K562 (cell line): Measurements from ENCODE around the gene C12orf43. TPM values are rescaled to one million over a fixed set of nuclear protein-coding genes. Genes with fewer than 3 reads are reported as not detected.

Source experiments
- ATF7 ChIP-seq: fragments of 450-650 bp; IDR thresholded peaks from 2 replicates; pipeline ENCODE4 v1.7.1; 2014; ENCODE audit warnings: mild to moderate bottlenecking, moderate library complexity
- BMI1 ChIP-seq: fragments of 150-350 bp; IDR thresholded peaks from 2 replicates; pipeline ENCODE4 v1.6.1; 2014; ENCODE audit warnings: low read length
- BRCA1 ChIP-seq, 2 experiments: fragments of 450-650 bp in 1 of 2; sonication (generic) in 1 of 2; formaldehyde crosslinking in 1 of 2; IDR thresholded peaks; 2 replicates each; pipeline versions ENCODE4 v1.5.0 to v1.6.1; 2017 to 2020; ENCODE audit warnings: mild to moderate bottlenecking in 1 of 2, missing genetic modification reagents in 1 of 2
- CBFB ChIP-seq: sonication (generic); formaldehyde crosslinking; IDR thresholded peaks from 2 replicates; pipeline ENCODE4 v1.4.0; 2020; ENCODE audit warnings: mild to moderate bottlenecking, missing genetic modification reagents
- CREB1 ChIP-seq, 2 experiments: sonication (generic) in 1 of 2; formaldehyde crosslinking in 1 of 2; IDR thresholded peaks; 2 replicates each; pipeline versions ENCODE4 v1.6.1 to v1.8.0; 2012 to 2022; ENCODE audit warnings: inconsistent platforms in 1 of 2, mild to moderate bottlenecking in 1 of 2, missing genetic modification reagents in 1 of 2, moderate library complexity in 1 of 2
- EWSR1 ChIP-seq: fragments of 450-650 bp; IDR thresholded peaks from 2 replicates; pipeline ENCODE4 v1.6.1; 2018; ENCODE audit warnings: borderline replicate concordance, mild to moderate bottlenecking, low read depth, moderate library complexity; ENCODE audit not compliant: partially characterized antibody
- NR1H2 ChIP-seq: sonication (generic); formaldehyde crosslinking; IDR thresholded peaks from 2 replicates; pipeline ENCODE4 v1.4.0; 2020; ENCODE audit warnings: mild to moderate bottlenecking, missing genetic modification reagents
- ZNF311 ChIP-seq: fragments of 250-450 bp; sonication (Bioruptor Pico); IDR thresholded peaks from 2 replicates; pipeline ENCODE4 v1.4.0; 2020; ENCODE audit warnings: mild to moderate bottlenecking, moderate library complexity
- ZSCAN29 ChIP-seq: fragments of 450-650 bp; IDR thresholded peaks from 2 replicates; pipeline ENCODE4 v1.6.1; 2017
- polyA plus RNA-seq, 8 experiments: library from polyadenylated mRNA; depleted of rRNA in 4 of 8; stranded (reverse) in 5 of 8; unstranded in 3 of 8; fragments of >200 nt; fragmentation: Nextera tagmentation in 2 of 8; fragmentation: Illumina TruSeq in 1 of 8; extraction: Ambion mirVana in 2 of 8; extraction: Trizol in 1 of 8; gene quantifications; 2 replicates each; pipeline versions ENCODE4 v1.2.1 to v1.2.3, GENCODE V29; 2011 to 2014; ENCODE audit warnings: inconsistent platforms in 1 of 8, missing spikeins in 1 of 8
- total RNA-seq, 7 experiments: library from RNA; depleted of rRNA in 6 of 7; stranded (reverse); fragments of >200 nt in 6 of 7; fragmentation: Illumina TruSeq in 2 of 7; extraction: Trizol in 2 of 7; gene quantifications; 2 replicates each; pipeline versions ENCODE4 v1.2.1 to v1.2.3, GENCODE V29; 2011 to 2021; ENCODE audit warnings: low replicate concordance in 1 of 7
- TF ChIP-seq, protein P1 (sequence below): fragments of 250-450 bp; sonication (Bioruptor Pico); IDR thresholded peaks from 2 replicates; pipeline ENCODE4 v1.5.0; 2020; ENCODE audit warnings: mild to moderate bottlenecking
- TF ChIP-seq, protein P2 (sequence below): IDR thresholded peaks from 2 replicates; pipeline ENCODE4 v1.6.1; 2011; ENCODE audit warnings: borderline replicate concordance, low read depth, mild to moderate bottlenecking, moderate library complexity, low read length; ENCODE audit not compliant: insufficient read depth, poor library complexity, severe bottlenecking

C12orf43 gene
- total and polyA plus RNA-seq, 9 of the 15 experiments (the other 6 are each of a cell fraction or from before 2014, with no cell fraction given) = 4.3 to 22.2 (median 16.8) TPM

DNA sequence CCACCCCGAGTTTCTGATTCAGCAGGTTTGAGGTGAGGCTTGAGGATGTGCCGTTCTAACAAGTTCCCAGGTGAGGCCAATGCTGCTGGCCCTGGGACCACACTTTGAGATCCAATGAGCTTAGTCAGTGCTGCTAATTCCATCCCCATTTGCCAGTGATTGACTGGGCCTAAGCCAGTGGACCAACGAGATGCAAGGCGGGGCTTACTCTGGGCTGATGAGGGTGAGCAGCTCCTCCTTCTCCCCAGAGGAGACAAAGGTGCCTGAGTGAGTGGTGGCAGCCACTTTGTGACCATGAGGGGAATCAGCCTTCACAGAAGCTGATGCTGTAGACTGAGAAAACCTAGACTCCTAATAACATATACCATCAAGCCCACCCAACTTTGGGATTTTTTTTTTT, 61.1 kb downstream of the C12orf43 start (continued):
- TF ChIP-seq, protein P1, sequence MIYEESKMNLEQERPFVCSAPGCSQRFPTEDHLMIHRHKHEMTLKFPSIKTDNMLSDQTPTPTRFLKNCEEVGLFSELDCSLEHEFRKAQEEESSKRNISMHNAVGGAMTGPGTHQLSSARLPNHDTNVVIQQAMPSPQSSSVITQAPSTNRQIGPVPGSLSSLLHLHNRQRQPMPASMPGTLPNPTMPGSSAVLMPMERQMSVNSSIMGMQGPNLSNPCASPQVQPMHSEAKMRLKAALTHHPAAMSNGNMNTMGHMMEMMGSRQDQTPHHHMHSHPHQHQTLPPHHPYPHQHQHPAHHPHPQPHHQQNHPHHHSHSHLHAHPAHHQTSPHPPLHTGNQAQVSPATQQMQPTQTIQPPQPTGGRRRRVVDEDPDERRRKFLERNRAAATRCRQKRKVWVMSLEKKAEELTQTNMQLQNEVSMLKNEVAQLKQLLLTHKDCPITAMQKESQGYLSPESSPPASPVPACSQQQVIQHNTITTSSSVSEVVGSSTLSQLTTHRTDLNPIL = no peak
- no peak for TF ChIP-seq CBFB (CRISPR knock-in tag)
- TF ChIP-seq ZNF311 (CRISPR knock-in tag) = no peak
- TF ChIP-seq BRCA1 (IDR thresholded peaks at IDR 0.05) = no peak
- TF ChIP-seq BRCA1 (CRISPR knock-in tag; IDR thresholded peaks at IDR 0.05) = no peak
- TF ChIP-seq NR1H2 = no peak
- TF ChIP-seq ZSCAN29 = no peak
- TF ChIP-seq, protein P2, sequence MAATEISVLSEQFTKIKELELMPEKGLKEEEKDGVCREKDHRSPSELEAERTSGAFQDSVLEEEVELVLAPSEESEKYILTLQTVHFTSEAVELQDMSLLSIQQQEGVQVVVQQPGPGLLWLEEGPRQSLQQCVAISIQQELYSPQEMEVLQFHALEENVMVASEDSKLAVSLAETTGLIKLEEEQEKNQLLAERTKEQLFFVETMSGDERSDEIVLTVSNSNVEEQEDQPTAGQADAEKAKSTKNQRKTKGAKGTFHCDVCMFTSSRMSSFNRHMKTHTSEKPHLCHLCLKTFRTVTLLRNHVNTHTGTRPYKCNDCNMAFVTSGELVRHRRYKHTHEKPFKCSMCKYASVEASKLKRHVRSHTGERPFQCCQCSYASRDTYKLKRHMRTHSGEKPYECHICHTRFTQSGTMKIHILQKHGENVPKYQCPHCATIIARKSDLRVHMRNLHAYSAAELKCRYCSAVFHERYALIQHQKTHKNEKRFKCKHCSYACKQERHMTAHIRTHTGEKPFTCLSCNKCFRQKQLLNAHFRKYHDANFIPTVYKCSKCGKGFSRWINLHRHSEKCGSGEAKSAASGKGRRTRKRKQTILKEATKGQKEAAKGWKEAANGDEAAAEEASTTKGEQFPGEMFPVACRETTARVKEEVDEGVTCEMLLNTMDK = no peak
- TF ChIP-seq CREB1 (IDR thresholded peaks at IDR 0.05) = no peak
- no peak for TF ChIP-seq CREB1 (CRISPR knock-in tag; IDR thresholded peaks at IDR 0.05)
- TF ChIP-seq BMI1 = no peak
- no peak for TF ChIP-seq EWSR1
- TF ChIP-seq ATF7 = no peak
- TF ChIP-seq, all 486 proteins: peak for 7
